Fibroblast of skin of left biceps (primary cell): Measurements from ENCODE around the gene NDUFB10.
"Not testable (repeated sequence)": the region's sequence is repeated elsewhere in the genome, so short reads cannot be mapped to it uniquely, and the experiment has no call there.

Source experiments
- DNase-seq, 2 experiments: peaks; one replicate each; pipeline ENCODE4 v3.0.0-alpha.2; 2013; ENCODE audit warnings: low read depth in 2 of 2

Gene NDUFB10

GRCh38 chr16:1924095-1924494, 35.2 kb upstream of the NDUFB10 start:
- no peak for DNase-seq

- DNase-seq = no peak
Observed at GRCh38 chr16:1926271-1926670, 33.1 kb upstream of the NDUFB10 start.

DNA sequence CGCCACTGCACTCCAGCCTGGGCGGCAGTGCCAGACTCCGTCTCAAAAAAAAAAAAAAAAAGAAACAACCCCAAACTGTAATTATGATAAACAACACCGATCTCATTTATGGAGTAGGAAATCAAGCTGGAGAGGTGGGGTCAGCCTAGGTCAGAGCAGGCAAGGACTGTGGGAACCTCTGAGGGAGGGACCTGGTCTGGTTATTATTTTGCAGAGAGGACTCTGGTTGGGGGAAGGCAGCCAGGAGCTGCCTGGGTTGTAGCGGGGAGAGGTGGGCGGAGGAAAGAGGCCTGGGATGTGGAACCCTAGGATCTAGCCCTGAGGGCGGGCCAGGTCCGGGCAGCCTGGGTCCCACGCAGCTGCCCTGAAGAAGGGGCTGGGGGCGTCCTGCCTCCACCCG, 30.2 kb upstream of the NDUFB10 start:
- DNase-seq = peak in 1 of 2 experiments; percentile 6

- peak; percentile 51 to 53 for DNase-seq
Observed at GRCh38 chr16:1929578-1930337, 29.6 kb upstream of the NDUFB10 start.

- no peak for DNase-seq
Observed at GRCh38 chr16:1930338-1930720, 29.0 kb upstream of the NDUFB10 start.

GRCh38 chr16:1932050-1933028, 27.0 kb upstream of the NDUFB10 start:
- no peak for DNase-seq

- no peak for DNase-seq
Observed at GRCh38 chr16:1933097-1933661, 26.2 kb upstream of the NDUFB10 start.

- no peak for DNase-seq
Observed at GRCh38 chr16:1936945-1937479, 22.3 kb upstream of the NDUFB10 start.

DNA sequence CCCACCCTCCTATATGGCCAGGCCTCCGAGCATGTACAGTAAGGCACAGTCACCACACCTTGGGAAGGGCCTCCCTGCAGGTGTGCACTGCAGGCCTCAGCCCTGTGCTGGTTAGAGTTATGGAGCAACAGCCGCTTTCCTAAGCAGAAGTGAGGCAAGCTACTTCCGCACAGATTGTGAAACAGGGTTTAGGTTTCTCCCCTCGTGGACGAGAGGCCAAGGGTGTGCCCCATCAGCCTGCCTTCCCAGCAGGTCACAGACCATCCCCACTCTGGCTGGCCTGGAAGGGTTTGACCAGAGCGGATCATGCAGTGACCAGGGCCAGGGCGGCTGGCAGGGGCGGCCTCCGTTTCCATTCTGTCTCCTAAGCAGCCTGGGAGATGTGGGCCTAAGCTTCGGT, 21.0 kb upstream of the NDUFB10 start:
- no peak for DNase-seq

- DNase-seq = no peak
Observed at GRCh38 chr16:1938910-1939309, 20.4 kb upstream of the NDUFB10 start.

- not testable (repeated sequence) for DNase-seq
Observed at GRCh38 chr16:1939833-1940232, 19.5 kb upstream of the NDUFB10 start.

GRCh38 chr16:1940273-1941161, 18.8 kb upstream of the NDUFB10 start:
- DNase-seq = no peak

DNA sequence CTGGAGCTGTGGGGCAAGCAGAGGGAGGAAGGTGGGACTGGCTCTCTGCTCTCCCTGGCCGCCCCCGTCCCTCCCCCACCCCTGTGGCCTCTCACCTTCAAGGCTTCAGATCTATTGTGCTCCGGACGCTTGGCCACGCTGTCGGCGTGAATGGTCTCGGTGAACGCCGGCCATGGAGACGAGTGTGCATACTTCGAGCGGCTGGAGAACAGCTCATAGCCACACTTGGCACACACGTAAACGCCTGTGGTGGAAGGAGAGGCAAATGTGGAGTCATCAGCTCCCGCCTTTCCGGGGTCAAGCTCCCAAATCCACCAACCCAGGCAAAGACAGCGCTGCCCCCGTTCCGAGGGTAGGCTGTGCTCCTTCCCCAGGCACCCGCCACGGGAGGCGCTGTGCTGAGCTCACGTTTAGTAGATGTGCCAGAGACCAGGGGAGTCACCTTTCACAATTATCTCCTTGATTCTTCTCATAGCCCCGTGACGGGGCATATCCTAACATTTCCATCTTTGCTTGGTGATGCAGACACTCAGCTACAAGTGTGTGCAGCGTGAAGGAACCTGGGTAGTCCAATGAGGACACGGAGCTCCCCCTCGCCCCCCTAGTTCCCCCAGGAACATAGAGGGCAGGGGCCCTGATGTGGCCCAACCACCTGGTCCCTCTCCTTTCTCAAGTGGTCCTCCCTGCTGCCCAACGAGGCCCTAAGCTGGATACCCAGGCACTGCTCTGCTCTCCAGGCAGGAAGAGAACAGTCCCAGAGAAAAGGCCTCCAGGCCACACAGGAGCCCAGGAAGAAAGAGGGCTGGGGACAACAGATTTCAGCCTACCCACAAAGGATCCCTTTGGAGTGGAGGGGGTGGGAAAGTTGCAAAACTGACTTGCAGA, 17.9 kb upstream of the NDUFB10 start:
- DNase-seq = no peak

- no peak for DNase-seq
Observed at GRCh38 chr16:1942047-1942809, 17.1 kb upstream of the NDUFB10 start.

GRCh38 chr16:1942810-1943726, 16.3 kb upstream of the NDUFB10 start, which contains the start of gene MSRB1:
Gene MSRB1 (minus strand): TSS chr16:1943199. CDS start chr16:1943156, 43 bp downstream.
- peak; percentile 90 to 93 for DNase-seq

GRCh38 chr16:1944612-1945199, 14.6 kb upstream of the NDUFB10 start:
- DNase-seq = no peak

DNA sequence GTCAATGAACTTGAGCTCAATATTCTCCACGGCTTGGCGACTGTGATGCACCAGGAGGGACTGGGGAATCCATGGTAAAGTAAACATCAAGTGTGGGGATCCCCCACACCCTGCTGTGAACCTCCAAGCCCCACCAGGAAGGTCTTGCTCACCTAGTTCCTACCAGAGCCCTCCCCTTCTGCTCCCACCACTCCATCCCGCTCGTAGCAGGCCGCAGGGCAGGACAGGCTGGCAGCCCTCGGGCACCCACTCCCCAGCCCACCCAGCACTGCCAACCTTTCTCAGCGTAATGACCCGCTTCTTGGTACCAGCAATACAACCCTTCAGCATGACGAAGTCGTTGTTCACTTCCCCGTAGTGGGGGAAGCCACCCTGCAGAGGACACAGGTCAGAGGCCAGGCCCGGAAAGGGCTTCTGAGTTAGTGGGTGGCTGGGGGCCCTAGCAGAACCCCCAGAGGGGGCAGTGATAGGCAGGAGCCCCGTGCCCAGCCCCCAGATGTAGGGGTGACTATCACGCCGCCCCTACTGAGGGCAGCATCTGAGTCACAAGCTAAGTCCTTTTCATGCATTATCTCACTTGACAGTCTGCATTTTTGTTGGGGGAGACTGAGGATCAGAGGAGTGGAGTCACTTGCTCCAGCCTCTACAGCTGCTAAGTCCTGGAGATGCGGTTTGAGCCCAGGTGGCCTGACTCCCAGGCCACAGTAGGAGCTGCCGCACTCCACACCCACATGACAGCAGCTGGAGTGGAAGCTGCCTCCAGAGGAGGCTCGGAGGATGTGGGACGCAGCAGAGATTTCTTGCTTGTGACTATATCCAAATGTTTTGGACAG, 13.6 kb upstream of the NDUFB10 start:
- DNase-seq = no peak
